Tibial artery (tissue), 4 donors: ENCODE results near the gene APLNR.
"Not testable (repeated sequence)": the region's sequence is repeated elsewhere in the genome, so short reads cannot be mapped to it uniquely, and the experiment has no call there.

Experiments
- DNase-seq, 2 donors: peaks; one replicate each; pipeline ENCODE4 v3.0.0-alpha.2; 2019
- H3K27ac ChIP-seq, 2 donors: fragments of 200-600 bp; sonication (generic) in 1 of 2; 1 replicate in 1 of 2; 2 replicates in 1 of 2; pipeline ENCODE4 v1.5.1; 2018 to 2019; ENCODE audit warnings: mild to moderate bottlenecking in 1 of 2
- H3K27me3 ChIP-seq, 2 donors: fragments of 200-600 bp; sonication (generic) in 1 of 2; one replicate each; pipeline versions ENCODE4 v1.5.1 to v1.6.0; 2016 to 2019
- H3K36me3 ChIP-seq, 3 donors: fragments of 200-600 bp; sonication (generic) in 2 of 3; one replicate each; pipeline ENCODE4 v1.5.1; 2016 to 2019; ENCODE audit warnings: mild to moderate bottlenecking in 2 of 3
- H3K4me1 ChIP-seq, 4 donors: fragments of 200-600 bp; sonication (generic) in 2 of 4; 1 replicate in 3 of 4; 2 replicates in 1 of 4; pipeline ENCODE4 v1.5.1; 2016 to 2019
- H3K4me3 ChIP-seq, 2 donors: fragments of 200-600 bp; sonication (generic) in 1 of 2; 1 replicate in 1 of 2; 2 replicates in 1 of 2; pipeline ENCODE4 v1.5.1; 2018 to 2019; ENCODE audit warnings: mild to moderate bottlenecking in 2 of 2
- H3K9me3 ChIP-seq, 3 donors: fragments of 200-600 bp; sonication (generic) in 1 of 3; one replicate each; pipeline ENCODE4 v1.5.1; 2016 to 2019
- intact Hi-C: fragments of 100-400 bp; cut with DNase I; formaldehyde crosslinking; loops from one replicate; pipeline ENCODE4 v1.15.0; 2023; ENCODE audit warnings: low total_unique reads
- TF ChIP-seq, protein P1 (sequence below), 2 experiments: fragments of 200-600 bp in 1 of 2; fragments of 450-650 bp in 1 of 2; IDR thresholded peaks; one replicate each; pipeline ENCODE4 v1.5.1; 2017 to 2019; ENCODE audit warnings: antibody characterized with exemption in 2 of 2, mild to moderate bottlenecking in 1 of 2, moderate library complexity in 1 of 2

The APLNR gene

DNA sequence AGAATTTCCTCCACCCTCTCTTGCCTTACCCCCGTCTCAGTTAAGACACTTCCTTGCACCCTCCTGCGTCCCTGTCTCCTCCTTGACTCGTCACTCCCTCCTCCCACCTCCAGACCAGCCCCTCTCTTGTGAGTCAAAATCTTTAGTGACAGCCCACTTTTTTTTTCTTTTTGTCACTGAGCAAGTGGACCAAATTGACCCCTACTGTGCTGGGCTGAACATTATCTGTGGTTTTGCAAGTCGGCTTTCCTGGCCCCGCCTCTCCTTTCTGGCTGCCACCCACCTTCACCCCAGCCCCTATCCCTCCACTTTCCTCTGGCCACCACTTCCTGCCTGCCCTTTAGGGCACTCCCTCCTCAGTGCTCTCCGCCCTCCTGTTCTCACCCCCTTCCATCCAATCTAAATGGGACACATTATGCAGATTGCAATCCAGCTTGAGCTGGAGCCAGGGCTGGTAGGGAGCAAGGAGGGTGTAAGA is at the start of gene APLNR:
Gene APLNR, minus strand, starts transcription at position 47 of the 478 bp plus-strand sequence. CDS start 246 bp downstream, outside the sequence.
- peaks cover 0 to 55% of the 10 kb centered on the region in 2 donors for H3K27me3 ChIP-seq
- intact Hi-C loops: no loop called here
- H3K9me3 ChIP-seq: no peaks in the 10 kb centered on the region
- H3K4me1 ChIP-seq: no peaks in the 10 kb centered on the region
- H3K27ac ChIP-seq: no peak within 1 kb of the TSS
- DNase-seq: no peak
- no peaks in the 10 kb centered on the region for H3K36me3 ChIP-seq
- no peak within 1 kb of the TSS for H3K4me3 ChIP-seq
- TF ChIP-seq, protein P1, sequence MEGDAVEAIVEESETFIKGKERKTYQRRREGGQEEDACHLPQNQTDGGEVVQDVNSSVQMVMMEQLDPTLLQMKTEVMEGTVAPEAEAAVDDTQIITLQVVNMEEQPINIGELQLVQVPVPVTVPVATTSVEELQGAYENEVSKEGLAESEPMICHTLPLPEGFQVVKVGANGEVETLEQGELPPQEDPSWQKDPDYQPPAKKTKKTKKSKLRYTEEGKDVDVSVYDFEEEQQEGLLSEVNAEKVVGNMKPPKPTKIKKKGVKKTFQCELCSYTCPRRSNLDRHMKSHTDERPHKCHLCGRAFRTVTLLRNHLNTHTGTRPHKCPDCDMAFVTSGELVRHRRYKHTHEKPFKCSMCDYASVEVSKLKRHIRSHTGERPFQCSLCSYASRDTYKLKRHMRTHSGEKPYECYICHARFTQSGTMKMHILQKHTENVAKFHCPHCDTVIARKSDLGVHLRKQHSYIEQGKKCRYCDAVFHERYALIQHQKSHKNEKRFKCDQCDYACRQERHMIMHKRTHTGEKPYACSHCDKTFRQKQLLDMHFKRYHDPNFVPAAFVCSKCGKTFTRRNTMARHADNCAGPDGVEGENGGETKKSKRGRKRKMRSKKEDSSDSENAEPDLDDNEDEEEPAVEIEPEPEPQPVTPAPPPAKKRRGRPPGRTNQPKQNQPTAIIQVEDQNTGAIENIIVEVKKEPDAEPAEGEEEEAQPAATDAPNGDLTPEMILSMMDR (IDR thresholded peaks at IDR 0.05): no peak

DNA sequence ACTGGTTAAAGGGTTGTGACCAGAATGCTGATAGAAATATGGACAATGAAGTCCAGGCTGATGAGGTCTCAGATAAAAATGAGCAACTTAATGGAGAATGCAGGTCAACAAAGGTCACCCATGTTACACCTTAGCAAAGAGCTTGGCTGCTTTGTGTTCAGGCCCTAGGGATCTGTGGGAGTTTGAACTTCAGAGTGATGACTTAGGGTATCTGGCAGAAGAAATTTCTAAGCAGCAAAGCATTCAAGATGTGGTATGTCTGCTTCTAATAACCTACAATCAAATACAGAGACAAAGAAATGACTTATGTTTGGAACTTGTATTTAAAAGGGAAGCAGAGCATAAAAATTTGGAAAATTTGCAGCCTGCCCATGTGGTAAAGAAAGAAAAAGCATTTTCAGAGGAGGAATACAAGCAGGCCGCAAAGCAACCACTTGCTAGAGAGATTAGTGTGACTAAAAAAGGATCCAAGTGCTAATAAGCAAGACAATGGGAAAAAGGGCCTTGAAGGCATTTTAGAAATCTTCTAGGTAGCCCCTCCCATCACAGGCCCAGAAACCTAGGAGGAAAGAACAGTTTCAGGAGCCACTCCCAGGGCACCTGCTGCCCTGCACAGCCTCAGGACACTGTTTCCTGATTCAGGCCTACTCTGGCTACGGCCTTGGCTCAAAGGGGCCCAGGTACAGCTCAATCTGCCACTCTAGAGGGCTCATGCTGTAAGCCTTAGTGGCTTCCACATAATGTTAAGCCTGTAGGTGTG is 46.4 kb upstream of the APLNR start:
- H3K27me3 ChIP-seq: no peaks in the 10 kb centered on the region
- no peak overlapping the region for H3K27ac ChIP-seq
- peaks cover 0 to under 1% (median 0%) of the 10 kb centered on the region in 4 donors for H3K4me1 ChIP-seq
- intact Hi-C loops: no loop called here
- DNase-seq: no peak
- no peaks in the 10 kb centered on the region for H3K36me3 ChIP-seq
- H3K9me3 ChIP-seq: no peaks in the 10 kb centered on the region
- TF ChIP-seq, protein P1 (IDR thresholded peaks at IDR 0.05): no peak
- H3K4me3 ChIP-seq: no peak overlapping the region

DNA sequence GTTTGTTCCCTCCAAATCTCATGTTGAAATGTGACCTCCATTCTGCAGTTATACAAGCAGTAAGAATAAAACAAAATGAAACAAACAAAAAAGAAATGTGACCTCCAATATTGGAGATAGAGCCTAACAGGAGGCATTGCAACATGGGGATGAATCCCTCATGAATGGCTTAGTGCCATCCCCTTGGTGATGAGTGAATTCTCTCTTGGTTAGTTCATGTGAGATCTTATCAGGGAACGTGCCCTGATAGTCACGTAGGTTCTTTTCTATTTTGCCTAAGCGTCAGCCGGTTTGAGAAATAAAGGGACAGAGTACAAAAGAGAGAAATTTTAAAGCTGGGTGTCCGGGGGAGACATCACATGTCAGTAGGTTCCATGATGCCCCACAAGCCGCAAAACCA is 44.5 kb upstream of the APLNR start:
- H3K9me3 ChIP-seq, H3K27me3 ChIP-seq, intact Hi-C loops, H3K4me3 ChIP-seq, DNase-seq, H3K36me3 ChIP-seq, H3K27ac ChIP-seq: not testable (repeated sequence)
- peaks cover 0 to 12% (median 4%) of the 10 kb centered on the region in 4 donors for H3K4me1 ChIP-seq

DNA sequence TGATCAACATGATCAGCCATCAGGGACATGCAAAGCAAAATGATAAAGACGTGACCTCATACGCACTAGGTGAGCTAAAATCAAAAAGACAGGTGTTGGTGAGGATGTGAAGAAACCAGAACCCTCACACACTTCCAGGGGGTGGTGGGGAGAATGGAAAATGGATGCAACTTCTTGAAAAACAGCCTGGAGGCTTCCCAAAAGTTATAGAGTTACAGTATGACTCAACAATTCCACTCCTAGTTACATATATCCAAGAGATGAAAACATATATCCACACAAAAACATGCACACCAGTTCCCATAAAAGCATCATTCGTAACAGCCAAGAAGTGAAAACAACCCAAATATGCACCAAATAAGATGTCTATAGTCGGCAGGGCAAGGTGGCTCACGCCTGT is 42.1 kb upstream of the APLNR start:
- no peak overlapping the region for H3K27ac ChIP-seq
- TF ChIP-seq, protein P1 (IDR thresholded peaks at IDR 0.05): no peak
- no peak overlapping the region for H3K4me3 ChIP-seq
- peaks cover 0 to 12% (median 4%) of the 10 kb centered on the region in 4 donors for H3K4me1 ChIP-seq
- no peaks in the 10 kb centered on the region for H3K36me3 ChIP-seq
- H3K27me3 ChIP-seq: peaks cover 0 to 3% of the 10 kb centered on the region in 2 donors
- DNase-seq: no peak
- no peaks in the 10 kb centered on the region for H3K9me3 ChIP-seq
- intact Hi-C loops: no loop called here

DNA sequence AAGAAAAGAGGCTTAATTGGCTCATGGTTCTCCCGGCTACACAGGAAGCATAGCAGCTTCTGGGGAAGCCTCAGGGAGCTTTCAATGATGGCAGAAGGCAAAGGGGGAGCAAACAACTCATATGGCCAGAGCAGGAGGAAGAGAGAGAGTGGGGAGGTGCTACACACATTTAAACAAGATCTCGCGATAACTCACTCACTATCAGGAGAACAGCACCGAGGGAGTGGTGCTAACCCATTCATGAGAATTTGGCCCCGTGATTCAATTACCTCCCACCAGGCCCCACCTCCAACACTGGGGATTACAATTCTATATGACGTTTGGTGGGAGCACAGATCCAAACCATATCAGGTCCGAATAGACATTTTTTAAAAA is 41.7 kb upstream of the APLNR start:
- H3K4me3 ChIP-seq: no peak overlapping the region
- H3K36me3 ChIP-seq: no peaks in the 10 kb centered on the region
- no peak for DNase-seq
- peaks cover 0 to 2% (median 2%) of the 10 kb centered on the region in 3 donors for H3K9me3 ChIP-seq
- H3K4me1 ChIP-seq: peaks cover 0 to 12% (median 4%) of the 10 kb centered on the region in 4 donors
- intact Hi-C loops: no loop called here
- TF ChIP-seq, protein P1 (IDR thresholded peaks at IDR 0.05): no peak
- no peak overlapping the region for H3K27ac ChIP-seq
- H3K27me3 ChIP-seq: peaks cover 0 to 5% of the 10 kb centered on the region in 2 donors
